SK-N-MC (cell line): ENCODE data around the gene ACTR3C.
"Not testable (repeated sequence)": the region's sequence is repeated elsewhere in the genome, so short reads cannot be mapped to it uniquely, and the experiment has no call there.

ENCODE experiments used
- DNase-seq: peaks from one replicate; pipeline ENCODE4 v3.0.0-alpha.2; 2011; ENCODE audit warnings: low read depth, low spot score
- H3K27ac ChIP-seq: fragments of 200-600 bp; sonication (generic); 2 replicates; pipeline ENCODE4 v1.5.1; 2016; ENCODE audit warnings: mixed run types
- H3K36me3 ChIP-seq: fragments of 200-600 bp; sonication (generic); 2 replicates; pipeline ENCODE4 v1.6.1; 2017; ENCODE audit warnings: antibody characterized with exemption, low read length, mixed read lengths; ENCODE audit not compliant: insufficient read depth
- H3K4me3 ChIP-seq: fragments of 200-600 bp; sonication (generic); 2 replicates; pipeline ENCODE4 v1.5.1; 2016
- H3K9ac ChIP-seq: fragments of 200-600 bp; sonication (generic); 2 replicates; pipeline ENCODE4 v1.8.0; 2017; ENCODE audit warnings: mixed run types, mixed read lengths; ENCODE audit not compliant: insufficient read length
- H3K9me3 ChIP-seq: fragments of 200-600 bp; sonication (generic); 2 replicates; pipeline ENCODE4 v1.6.1; 2017; ENCODE audit warnings: low read depth, mild to moderate bottlenecking, antibody characterized with exemption, low read length, moderate library complexity, mixed read lengths

The ACTR3C gene

DNA sequence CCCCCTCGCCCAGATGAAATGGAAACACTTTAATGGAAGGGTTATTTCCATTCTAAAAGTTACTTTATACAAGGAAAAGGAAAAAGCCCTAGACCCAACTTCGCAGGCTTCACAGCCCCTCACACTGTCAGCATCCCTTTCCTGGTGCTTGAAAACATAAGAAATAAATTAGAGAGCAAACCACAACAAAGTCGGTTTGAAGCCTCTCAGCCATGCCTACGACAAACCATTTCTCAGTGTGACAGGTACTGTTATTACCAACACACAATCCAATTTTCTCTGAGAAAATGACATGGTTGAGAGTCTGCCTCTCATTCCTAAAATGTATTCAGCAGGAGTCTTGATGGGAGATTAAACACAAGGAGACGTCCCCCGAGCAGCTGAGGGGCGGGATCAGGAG lies 51.4 kb downstream of the ACTR3C start:
- not testable (repeated sequence) for DNase-seq, H3K27ac ChIP-seq, H3K36me3 ChIP-seq, H3K4me3 ChIP-seq, H3K9ac ChIP-seq, H3K9me3 ChIP-seq

DNA sequence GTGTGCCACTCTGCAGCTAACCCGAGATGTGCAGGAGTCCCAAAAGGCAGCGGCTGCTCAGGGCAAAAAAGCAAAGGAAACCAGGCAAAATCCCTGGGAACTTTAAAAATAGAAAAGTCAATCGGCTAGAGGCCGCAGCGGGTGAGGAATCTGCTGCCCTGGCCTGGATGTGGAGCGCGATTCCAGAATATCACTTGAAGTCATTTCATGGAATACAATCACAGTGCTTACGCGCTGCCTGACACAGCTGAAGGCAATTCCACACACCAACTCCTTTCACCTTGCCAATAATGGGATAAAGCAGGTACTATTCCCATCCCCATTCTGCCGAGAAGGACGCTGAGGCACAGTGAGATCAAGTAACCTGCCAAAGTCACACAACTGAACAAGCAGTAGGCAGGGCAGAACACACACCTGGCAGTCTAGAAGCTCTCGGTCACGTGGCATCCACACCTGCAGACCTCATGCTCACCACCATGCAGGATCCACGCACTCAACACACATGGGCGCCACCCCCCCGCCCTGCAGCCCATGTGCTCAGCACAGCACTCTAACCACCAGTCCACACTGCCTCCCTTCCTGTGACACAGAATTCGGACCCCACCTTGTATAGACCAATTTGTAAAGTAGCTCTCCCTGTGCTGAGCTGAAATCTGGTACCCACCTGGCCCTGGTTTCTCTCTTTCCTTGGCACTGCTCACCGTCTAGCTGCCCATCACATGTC lies 53.1 kb downstream of the ACTR3C start:
- not testable (repeated sequence) for H3K4me3 ChIP-seq, H3K36me3 ChIP-seq, DNase-seq, H3K9ac ChIP-seq, H3K27ac ChIP-seq, H3K9me3 ChIP-seq

DNA sequence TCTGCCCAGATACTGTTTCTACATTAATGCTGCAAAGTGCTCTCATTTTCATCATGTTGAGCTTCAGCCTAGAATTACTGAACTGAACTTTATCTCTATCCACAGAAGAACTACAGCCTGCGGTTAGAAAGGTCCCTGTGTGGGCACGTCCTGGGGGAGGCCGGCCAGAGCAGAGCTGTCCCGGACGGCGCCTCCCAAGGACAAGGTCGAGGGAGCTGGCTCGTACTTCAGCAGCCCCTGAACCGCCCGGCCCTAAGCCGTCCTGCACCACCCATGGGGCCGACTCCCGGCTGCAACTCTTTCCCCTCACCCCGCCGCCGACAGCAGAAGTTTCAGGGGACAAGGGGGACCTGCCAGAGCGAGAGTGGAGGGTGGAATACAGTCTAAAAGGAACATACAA lies 54.5 kb downstream of the ACTR3C start:
- H3K4me3 ChIP-seq, H3K27ac ChIP-seq, H3K9me3 ChIP-seq: not testable (repeated sequence)

DNA sequence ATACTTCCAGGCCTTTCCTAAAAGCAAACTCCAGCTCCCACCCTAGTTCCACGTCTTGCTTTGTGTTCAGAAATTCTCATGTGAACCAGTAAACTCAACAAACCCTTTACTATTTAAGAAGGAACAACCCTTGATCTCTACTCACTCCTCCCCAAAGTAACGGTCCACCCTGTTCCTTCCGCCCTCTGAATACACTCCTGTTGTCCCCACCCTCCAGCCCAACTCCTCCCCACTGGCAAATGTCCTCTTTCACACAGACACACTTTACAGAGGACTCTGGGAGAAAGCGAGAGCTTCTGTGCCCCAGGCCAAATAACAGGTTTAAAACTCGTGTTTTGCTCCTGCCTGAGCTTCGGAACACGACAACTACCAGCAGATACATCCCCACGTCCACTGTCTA lies 55.1 kb downstream of the ACTR3C start:
- H3K9ac ChIP-seq, H3K9me3 ChIP-seq, DNase-seq, H3K36me3 ChIP-seq, H3K4me3 ChIP-seq, H3K27ac ChIP-seq: not testable (repeated sequence)

More for the DNA sequence above, 54.5 kb downstream of the ACTR3C start:
- not testable (repeated sequence) for DNase-seq, H3K9ac ChIP-seq, H3K36me3 ChIP-seq

DNA sequence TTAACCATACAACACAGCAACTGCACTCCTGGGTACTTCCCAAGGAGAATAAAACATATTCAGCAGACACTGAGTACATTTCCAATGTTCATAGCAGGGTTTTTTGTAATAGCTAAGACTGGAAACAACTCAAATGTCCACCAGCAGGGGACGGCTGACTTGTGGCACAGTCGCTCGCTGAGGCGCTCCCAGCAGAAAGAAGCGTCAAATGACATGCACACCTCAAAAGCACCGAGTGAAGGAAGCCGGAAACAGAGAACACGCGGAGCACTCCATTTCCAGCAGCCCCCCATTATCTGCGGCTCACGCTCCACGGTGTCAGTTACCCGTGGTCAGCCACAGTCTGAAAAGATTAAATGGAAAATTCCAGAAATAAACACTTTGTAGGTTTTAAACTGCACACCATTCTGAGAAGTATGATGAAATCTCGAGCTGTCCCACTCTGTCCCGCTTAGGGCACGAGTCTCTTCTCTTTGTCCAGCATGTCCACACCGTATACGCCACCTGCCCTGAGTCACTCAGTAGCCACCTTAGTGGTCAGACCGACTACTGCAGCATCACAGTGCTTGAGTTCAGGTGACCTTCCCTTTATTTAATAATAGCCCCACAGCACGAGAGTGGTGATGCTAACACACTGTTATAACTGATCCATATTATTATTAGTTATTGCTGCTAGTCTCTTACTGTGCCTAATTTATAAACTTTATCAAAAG lies 56.2 kb downstream of the ACTR3C start:
- H3K27ac ChIP-seq, H3K4me3 ChIP-seq, H3K9me3 ChIP-seq, H3K36me3 ChIP-seq, H3K9ac ChIP-seq, DNase-seq: not testable (repeated sequence)

DNA sequence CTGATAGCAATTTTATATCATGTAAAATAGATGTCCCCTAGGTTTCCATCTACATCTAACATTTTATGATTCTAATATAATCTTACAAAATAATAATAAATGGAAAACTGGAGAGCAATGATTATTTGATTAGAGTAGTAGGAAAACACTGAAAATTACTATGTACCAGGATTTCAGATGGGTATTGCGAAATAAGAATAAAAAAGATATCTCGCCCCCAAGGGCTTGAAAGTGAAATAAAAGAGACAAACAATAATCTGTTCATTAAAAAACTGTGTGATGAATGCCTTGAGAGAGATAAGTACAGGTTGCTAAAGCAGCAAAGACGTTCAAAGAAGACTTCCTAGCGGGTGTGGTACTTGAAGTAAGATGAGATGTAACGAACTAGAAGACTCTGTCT lies 60.7 kb downstream of the ACTR3C start:
- H3K9me3 ChIP-seq, H3K9ac ChIP-seq, H3K4me3 ChIP-seq, H3K27ac ChIP-seq, H3K36me3 ChIP-seq, DNase-seq: not testable (repeated sequence)

DNA sequence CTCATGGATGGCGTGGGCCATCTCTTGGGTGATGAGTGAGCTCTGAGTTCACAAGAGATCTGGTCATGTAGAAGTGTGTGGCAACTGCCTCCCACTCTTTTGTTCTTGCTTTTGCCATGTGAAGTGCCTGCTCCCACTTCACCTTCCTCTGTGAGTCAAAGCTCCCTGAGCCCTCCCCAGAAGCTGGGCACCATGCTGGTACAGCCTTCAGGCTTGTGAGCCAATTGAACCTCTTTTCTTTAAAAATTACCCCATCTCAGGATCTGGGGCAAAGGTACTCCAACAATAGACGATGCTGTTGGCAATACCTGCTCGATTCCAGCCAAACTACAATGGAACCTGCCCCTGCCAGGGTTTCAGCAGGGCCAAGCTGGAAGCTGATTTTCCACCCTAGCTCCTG lies 75.6 kb downstream of the ACTR3C start:
- DNase-seq, H3K9ac ChIP-seq, H3K4me3 ChIP-seq, H3K9me3 ChIP-seq, H3K36me3 ChIP-seq, H3K27ac ChIP-seq: not testable (repeated sequence)

DNA sequence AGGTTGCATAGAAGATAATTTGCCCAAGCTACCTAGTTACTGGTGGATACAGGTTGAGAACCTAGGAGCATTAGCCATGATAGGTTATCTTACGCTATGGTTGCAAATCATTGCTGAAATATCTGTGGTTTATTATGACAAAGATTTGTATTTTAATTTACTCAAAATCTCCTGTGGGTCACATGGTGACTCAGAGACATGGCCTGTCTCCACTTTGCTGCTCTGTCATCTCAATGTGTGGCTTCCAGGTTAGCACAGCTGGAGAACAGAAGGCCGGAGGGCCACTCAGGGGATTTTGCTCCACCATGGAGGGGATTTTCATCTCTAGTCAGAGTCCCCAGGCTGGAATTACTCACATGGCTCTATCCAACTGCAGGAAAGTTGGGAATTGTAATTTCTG lies 78.1 kb downstream of the ACTR3C start:
- not testable (repeated sequence) for H3K27ac ChIP-seq, H3K9ac ChIP-seq, H3K9me3 ChIP-seq, H3K36me3 ChIP-seq, H3K4me3 ChIP-seq, DNase-seq

DNA sequence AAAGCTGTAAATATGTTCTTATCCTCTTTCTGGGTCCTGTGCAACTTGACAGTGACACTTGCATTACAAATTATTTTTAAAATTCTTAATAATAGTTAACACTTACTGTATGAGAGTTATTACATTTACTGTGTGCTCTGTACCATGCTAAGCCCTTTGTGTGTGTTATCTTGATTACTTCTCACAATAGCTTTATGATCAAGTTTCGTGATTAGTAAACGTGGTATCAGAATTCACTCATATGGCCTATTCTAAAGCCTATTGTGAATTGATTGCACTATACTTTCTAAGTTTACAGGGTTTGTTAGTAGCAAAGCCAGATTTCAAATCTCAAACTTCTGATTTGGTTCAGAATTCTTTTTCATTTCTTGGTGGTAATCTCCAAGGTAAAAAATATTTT lies 80.4 kb downstream of the ACTR3C start:
- H3K36me3 ChIP-seq, H3K9ac ChIP-seq, H3K27ac ChIP-seq, H3K9me3 ChIP-seq, H3K4me3 ChIP-seq, DNase-seq: not testable (repeated sequence)

DNA sequence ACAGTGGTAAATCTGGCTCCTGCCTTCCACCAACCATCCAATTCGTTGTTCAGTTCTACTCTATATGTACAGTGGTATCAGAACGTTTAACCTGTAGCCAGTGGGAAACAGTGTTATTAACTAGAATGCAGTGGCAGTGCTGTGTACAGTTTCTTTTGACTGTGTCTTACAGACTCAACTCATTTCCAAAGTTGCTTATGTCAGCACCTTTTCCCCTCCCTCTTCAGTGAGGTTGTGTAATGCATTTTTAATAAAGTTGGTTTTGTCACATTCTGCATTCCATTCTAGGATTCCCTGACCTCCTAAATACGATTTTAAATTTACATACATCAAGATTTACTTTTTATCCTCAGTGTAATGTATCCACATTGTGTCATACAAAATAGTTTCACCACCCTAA lies 97.9 kb downstream of the ACTR3C start:
- H3K9me3 ChIP-seq, H3K4me3 ChIP-seq, H3K9ac ChIP-seq: not testable (repeated sequence)

DNA sequence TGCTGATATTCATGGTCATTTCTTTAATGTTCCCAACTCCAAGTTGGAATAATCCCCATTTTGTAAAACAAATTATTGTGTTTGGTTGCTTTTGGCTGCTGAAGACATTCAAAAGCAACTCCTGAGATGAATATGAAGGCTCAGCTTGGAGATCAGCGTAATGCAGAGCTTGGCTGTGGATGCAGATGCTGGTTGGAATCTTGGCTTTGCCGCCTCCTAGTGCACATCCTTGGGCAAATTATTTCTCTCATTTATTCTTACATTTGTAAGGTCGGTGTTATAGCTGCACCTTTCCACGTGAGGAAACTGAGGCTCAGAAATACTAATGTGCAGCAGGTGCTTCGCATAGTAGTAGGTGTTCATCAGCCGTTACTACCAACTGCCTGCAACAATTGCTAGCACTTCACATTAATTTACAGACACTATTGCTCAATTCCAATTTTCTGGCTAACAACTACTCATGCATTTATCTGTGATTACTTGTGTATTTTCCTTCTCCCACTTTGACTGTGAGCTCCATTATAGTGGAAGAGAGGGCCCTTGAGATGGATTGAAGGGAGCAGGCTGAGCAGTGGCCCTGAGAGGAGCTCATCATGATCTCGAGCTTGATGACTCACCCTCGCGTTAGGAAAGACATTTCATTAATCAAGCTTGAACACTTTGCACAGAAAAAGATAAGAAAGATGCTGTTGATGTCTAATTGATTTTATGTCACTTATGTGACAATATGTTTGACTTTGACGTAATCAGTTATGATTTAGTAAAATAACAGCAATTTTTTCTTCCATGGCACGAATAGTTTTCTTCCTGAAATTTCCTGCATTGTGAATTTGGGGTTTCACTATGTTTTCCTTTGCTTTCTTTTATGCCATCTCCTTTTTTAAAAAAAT lies 101.0 kb downstream of the ACTR3C start:
- not testable (repeated sequence) for H3K9me3 ChIP-seq, H3K4me3 ChIP-seq, H3K9ac ChIP-seq, H3K36me3 ChIP-seq, H3K27ac ChIP-seq, DNase-seq

More for the DNA sequence above, 97.9 kb downstream of the ACTR3C start:
- H3K27ac ChIP-seq, H3K36me3 ChIP-seq, DNase-seq: not testable (repeated sequence)

DNA sequence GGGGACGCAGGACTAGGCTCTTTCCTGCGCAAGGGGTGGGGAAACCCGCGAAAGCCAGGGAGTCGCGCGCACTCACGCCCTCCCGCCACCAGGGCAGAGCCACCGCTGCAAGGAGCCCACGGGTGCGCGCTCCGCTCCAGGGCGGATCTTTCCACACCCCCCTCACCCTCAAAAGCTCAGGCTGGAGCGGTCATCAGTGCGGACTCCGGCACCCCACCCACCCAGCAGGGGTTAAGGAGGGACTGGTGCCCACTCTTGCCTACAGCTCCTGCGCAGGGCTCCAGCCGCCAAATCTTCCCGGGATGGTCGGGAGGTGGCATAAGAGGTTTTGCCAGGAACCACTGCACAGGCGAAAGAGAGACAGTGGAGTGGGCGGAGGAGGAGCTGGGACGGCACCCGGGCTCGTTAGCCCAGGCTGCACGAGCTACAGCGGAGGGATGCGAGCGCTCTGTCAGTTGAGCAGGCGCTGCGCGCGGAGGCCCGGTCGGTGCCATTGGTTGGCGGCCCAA lies 102.6 kb downstream of the ACTR3C start:
- not testable (repeated sequence) for H3K9me3 ChIP-seq, H3K36me3 ChIP-seq, H3K4me3 ChIP-seq, H3K9ac ChIP-seq, DNase-seq, H3K27ac ChIP-seq

DNA sequence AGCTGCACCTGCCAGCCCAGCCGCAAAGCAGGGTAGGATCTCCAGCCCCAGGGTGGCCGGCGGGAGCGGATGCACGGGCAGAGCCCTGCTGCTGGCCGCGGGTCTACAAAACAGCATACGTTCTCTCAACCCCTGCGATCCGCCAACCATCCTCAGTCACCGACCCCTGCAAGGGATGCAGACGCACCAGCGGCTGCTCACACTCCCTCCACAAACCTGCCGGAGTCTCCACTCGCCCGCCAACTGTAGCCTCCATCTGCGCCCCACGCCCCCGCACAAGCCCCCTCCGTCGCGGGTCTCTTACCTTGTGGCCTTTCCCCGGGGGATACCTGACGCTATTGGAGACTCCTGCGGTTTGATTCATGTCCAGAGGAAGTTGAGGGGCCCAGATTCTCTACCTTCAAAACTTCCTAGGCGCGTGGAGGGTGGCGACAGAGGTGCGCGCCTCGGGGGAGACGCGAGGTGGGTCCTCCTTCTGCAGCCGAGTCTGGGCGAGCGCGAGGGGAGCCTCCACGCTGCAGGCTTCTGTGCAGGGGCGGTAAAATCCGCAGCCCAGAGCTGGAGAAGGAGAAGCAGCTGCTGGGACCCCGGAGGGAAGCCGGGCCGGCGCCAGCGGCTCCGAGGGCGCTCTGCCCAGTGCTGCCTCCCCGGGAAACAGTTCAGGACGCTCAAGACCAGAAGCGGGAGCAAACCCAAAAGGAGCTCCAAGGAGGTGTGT lies 103.2 kb downstream of the ACTR3C start:
- H3K4me3 ChIP-seq, DNase-seq, H3K27ac ChIP-seq, H3K9me3 ChIP-seq, H3K9ac ChIP-seq, H3K36me3 ChIP-seq: not testable (repeated sequence)

DNA sequence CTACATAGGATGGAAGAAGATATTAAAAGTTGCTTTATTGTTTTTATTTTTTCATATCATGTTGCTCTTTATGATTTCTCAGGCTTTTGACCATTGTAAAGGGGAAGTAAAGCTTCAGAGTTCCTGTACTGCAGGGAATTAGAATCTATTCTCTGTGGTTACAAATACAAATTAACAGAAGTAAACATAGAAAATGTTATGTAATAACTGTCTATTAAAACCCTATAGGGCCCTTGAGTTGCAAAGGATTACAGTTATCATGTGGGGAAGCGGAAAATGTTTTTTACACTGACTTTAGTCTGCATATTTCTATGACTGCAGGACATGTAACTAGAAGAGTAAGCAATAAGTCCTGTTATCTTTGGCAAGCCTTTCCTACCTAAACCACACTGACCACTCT lies 116.5 kb downstream of the ACTR3C start:
- H3K9me3 ChIP-seq, H3K9ac ChIP-seq, H3K27ac ChIP-seq, DNase-seq, H3K4me3 ChIP-seq, H3K36me3 ChIP-seq: not testable (repeated sequence)
